SJCRH30 (cell line): ENCODE data around the gene ACOX1. TPM values are rescaled to one million over a fixed set of nuclear protein-coding genes. Genes with fewer than 3 reads are reported as not detected.

Experiments used
- DNase-seq, 2 experiments: peaks; one replicate each; pipeline ENCODE4 v3.0.0-alpha.2; 2015 to 2020
- H3K27ac ChIP-seq: fragments of 250-450 bp; sonication (Bioruptor Pico); 2 replicates; pipeline ENCODE4 v1.5.1; 2020; ENCODE audit warnings: mild to moderate bottlenecking, moderate library complexity
- H3K27me3 ChIP-seq: fragments of 250-450 bp; sonication (Bioruptor Pico); 2 replicates; pipeline ENCODE4 v1.5.1; 2020; ENCODE audit warnings: mild to moderate bottlenecking, moderate library complexity
- H3K36me3 ChIP-seq: fragments of 250-450 bp; sonication (Bioruptor Pico); 2 replicates; pipeline ENCODE4 v1.5.1; 2020; ENCODE audit warnings: mild to moderate bottlenecking, moderate library complexity
- H3K4me1 ChIP-seq: fragments of 250-450 bp; sonication (Bioruptor Pico); 2 replicates; pipeline ENCODE4 v1.5.1; 2020; ENCODE audit warnings: mild to moderate bottlenecking, moderate library complexity
- H3K4me3 ChIP-seq: fragments of 250-450 bp; sonication (Bioruptor Pico); 2 replicates; pipeline ENCODE4 v1.5.1; 2020; ENCODE audit warnings: mild to moderate bottlenecking, moderate library complexity
- H3K9me3 ChIP-seq: fragments of 250-450 bp; sonication (Bioruptor Pico); replicated peaks from 2 replicates; pipeline ENCODE4 v1.5.1; 2020; ENCODE audit warnings: mild to moderate bottlenecking, moderate library complexity
- total RNA-seq: library from RNA; depleted of rRNA; stranded (reverse); fragments of >200 nt; shearing (Covaris generic); gene quantifications from 2 replicates; pipeline ENCODE4 v1.2.3, GENCODE V29; 2014

Gene ACOX1
- total RNA-seq, 1 experiment from 2014 or later = 34.8 TPM

- H3K4me3 ChIP-seq = peak within 1 kb of the TSS; percentile 91
- H3K27me3 ChIP-seq = no peaks in the 10 kb centered on the region
- peak; percentile 99 for DNase-seq
- H3K27ac ChIP-seq = peak within 1 kb of the TSS; percentile 45
- 0 out of 2 replicates have a peak, but pooled peaks cover 5% of the 10 kb centered on the region for H3K4me1 ChIP-seq
- H3K36me3 ChIP-seq = peaks cover 13% of the 10 kb centered on the region; the same call in 1 of the 2 replicates
- H3K9me3 ChIP-seq = no peaks in the 10 kb centered on the region
These were observed 74.0 kb downstream of the ACOX1 start, which contains the start of gene MRPL38 for GRCh38 chr17:75904749-75905521. Gene MRPL38, minus strand, starts transcription at chr17:75904884. Its CDS starts 9 bp downstream, at chr17:75904875.

GRCh38 chr17:75902406-75902805, 76.6 kb downstream of the ACOX1 start:
- Histone ChIP-seq H3K9me3 (no peaks in the 10 kb centered on the region), H3K27me3 (no peaks in the 10 kb centered on the region), H3K27ac (no peak overlapping the region), H3K4me3 (no peak overlapping the region), H3K4me1 (0 out of 2 replicates have a peak, but pooled peaks cover 5% of the 10 kb centered on the region), H3K36me3 (peaks cover 35% of the 10 kb centered on the region)
- DNase-seq = no peak

DNA sequence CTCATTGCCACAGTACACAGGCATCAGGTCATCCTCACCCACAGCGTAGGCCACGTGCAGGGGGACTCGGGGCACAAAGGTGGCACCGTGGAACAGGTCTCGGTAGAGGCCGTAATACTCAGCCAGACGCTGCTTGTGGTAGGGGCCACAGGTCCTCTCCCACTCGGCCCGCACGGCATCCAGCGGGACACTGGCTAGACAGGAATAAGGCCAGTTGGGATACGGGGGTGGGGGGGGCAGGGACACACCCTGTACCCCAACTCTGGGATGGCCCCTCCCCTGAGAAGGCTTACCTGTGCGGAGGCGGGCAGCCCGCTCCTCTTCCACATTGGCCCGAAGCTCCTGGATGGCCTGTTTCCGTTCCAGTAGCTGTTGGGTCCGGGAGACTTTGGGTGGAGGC, 77.2 kb downstream of the ACOX1 start:
- Histone ChIP-seq H3K4me1 (0 out of 2 replicates have a peak, but pooled peaks cover 5% of the 10 kb centered on the region), H3K9me3 (no peaks in the 10 kb centered on the region), H3K27ac (no peak overlapping the region), H3K36me3 (peaks cover 36% of the 10 kb centered on the region), H3K27me3 (no peaks in the 10 kb centered on the region), H3K4me3 (no peak overlapping the region)
- no peak for DNase-seq

GRCh38 chr17:75900691-75901533, 78.1 kb downstream of the ACOX1 start:
- Histone ChIP-seq H3K36me3 (peaks cover 36% of the 10 kb centered on the region), H3K9me3 (no peaks in the 10 kb centered on the region), H3K4me3 (no peak overlapping the region), H3K27ac (no peak overlapping the region), H3K27me3 (no peaks in the 10 kb centered on the region), H3K4me1 (no peaks in the 10 kb centered on the region)
- DNase-seq = no peak

DNA sequence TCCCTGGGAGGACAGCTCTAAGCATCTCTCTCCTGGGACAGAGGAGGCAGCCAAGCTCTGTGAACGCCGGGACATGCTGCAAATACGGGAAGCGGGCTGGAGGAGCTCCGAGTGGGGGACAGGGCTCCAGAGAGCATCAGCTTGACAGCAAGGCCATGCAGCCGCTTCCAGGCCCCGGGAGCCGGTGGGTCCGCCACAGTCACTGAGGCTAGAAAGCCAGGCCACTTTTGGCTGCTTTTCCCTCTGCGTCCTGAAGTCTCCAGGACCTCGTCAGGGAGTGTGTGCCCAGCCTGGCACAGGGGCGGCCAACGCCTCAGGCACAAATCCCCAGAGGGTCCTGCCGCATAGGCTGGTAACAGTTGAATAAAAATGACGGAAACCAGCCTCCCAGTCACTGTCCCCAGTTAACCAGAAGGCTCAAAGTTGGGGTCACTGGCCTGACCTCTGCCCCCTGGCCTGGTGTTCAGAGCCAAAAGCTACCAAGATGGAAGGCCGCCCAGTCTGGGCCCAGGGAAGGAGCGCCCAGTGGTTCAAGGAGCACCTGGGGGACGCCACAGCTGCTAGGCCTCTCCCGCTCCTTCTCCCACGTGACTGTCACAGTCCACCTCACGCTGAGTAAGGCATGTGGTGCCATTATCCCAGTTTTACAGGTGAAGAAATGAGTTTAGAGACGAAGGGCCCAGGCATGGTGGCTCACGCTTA, 79.0 kb downstream of the ACOX1 start:
- no peaks in the 10 kb centered on the region for H3K27me3 ChIP-seq
- H3K36me3 ChIP-seq = peaks cover 36% of the 10 kb centered on the region
- no peaks in the 10 kb centered on the region for H3K9me3 ChIP-seq
- no peak overlapping the region for H3K27ac ChIP-seq
- no peak overlapping the region for H3K4me3 ChIP-seq
- no peak for DNase-seq
- no peaks in the 10 kb centered on the region for H3K4me1 ChIP-seq

DNA sequence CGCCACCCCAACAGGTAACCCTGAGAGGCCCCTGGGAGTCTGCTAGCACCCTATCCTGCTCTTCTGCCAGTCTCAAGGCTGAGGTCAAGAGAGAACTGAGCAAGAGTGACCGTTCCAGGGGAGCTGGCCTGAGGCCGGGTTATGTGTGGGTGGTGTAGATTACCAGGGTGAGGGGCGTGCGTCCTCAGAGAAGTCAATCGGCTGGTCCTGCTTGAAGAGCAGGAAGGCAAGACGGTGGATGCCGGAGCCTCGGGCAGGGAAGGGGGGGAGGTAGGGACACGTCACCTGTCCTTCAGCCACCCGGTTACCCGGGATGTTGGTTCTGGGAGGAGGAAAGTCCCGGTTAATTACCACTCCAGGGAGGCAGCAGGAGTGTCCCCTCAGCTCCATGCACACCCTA, 79.6 kb downstream of the ACOX1 start:
- peaks cover 36% of the 10 kb centered on the region for H3K36me3 ChIP-seq
- H3K4me3 ChIP-seq = no peak overlapping the region
- H3K27ac ChIP-seq = no peak overlapping the region
- H3K27me3 ChIP-seq = no peaks in the 10 kb centered on the region
- H3K4me1 ChIP-seq = no peaks in the 10 kb centered on the region
- DNase-seq = no peak
- H3K9me3 ChIP-seq = no peaks in the 10 kb centered on the region

- no peaks in the 10 kb centered on the region for H3K27me3 ChIP-seq
- no peak overlapping the region for H3K27ac ChIP-seq
- no peak overlapping the region for H3K4me3 ChIP-seq
- H3K9me3 ChIP-seq = no peaks in the 10 kb centered on the region
- H3K36me3 ChIP-seq = peaks cover 36% of the 10 kb centered on the region
- DNase-seq = no peak
- H3K4me1 ChIP-seq = no peaks in the 10 kb centered on the region
These were observed 80.2 kb downstream of the ACOX1 start for GRCh38 chr17:75898791-75899190.

GRCh38 chr17:75898065-75898464, 80.9 kb downstream of the ACOX1 start:
- H3K36me3 ChIP-seq = peaks cover 36% of the 10 kb centered on the region
- no peak overlapping the region for H3K27ac ChIP-seq
- DNase-seq = no peak
- H3K4me3 ChIP-seq = no peak overlapping the region
- no peaks in the 10 kb centered on the region for H3K9me3 ChIP-seq
- H3K4me1 ChIP-seq = no peaks in the 10 kb centered on the region
- H3K27me3 ChIP-seq = no peaks in the 10 kb centered on the region

DNA sequence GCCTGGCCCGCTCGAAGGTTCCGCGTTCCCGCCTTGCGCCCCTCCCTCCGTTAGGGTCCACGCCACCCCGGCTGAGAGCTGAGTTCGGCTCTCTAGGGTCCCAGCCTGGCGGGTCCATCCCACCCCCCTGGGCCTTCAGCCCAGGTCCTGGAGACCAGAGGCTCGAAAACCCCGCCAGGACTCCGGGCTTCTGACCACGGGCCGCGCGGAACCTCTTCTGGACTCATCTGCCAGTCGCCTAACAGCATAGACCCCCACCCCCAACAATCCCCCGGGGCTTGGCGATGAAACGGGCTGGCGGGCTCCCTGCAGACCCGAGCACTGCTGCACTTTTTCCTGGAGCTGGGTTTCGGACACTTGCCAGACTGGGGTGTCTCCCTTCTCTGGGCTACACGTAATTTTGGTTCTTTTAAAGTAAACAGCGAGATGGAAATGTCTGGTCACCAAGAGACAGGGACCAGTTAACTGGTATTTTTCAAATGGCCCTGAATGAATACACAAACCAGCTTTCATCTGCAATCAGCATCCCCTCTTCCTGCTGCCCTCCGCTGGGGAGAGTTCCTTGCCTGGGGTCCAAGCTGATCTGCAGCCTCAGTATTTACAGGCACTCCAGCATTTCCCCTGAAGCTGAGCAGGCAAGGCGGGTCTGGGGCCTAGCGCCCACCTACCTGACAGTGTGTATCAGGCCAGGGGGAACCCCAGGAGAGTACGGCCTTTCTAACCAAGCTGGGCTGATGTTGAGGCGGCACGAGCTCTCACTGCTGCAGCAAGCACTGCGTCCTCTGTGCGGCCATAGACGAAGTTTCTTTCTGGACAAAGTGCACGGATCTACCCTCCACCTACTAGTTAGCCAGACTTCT, 81.6 kb downstream of the ACOX1 start:
- Histone ChIP-seq H3K36me3 (peaks cover 36% of the 10 kb centered on the region), H3K4me3 (peak overlapping the region; percentile 67), H3K27ac (no peak overlapping the region; the same call in 1 of the 2 replicates), H3K4me1 (no peaks in the 10 kb centered on the region; the same call in 1 of the 2 replicates), H3K9me3 (no peaks in the 10 kb centered on the region), H3K27me3 (no peaks in the 10 kb centered on the region)
- no peak for DNase-seq

- H3K36me3 ChIP-seq = peaks cover 34% of the 10 kb centered on the region
- peaks cover 3% of the 10 kb centered on the region; the same call in 1 of the 2 replicates for H3K4me1 ChIP-seq
- peak; percentile 85 for DNase-seq
- no peaks in the 10 kb centered on the region for H3K9me3 ChIP-seq
- H3K27ac ChIP-seq = peak within 1 kb of the TSS; percentile 52
- no peaks in the 10 kb centered on the region for H3K27me3 ChIP-seq
- peak within 1 kb of the TSS; percentile 67 for H3K4me3 ChIP-seq
These were observed 82.4 kb downstream of the ACOX1 start, which contains the start of gene TRIM65 for GRCh38 chr17:75896415-75897159. Gene TRIM65, minus strand, starts transcription at chr17:75896951. Its CDS starts 14 bp downstream, at chr17:75896937.

DNA sequence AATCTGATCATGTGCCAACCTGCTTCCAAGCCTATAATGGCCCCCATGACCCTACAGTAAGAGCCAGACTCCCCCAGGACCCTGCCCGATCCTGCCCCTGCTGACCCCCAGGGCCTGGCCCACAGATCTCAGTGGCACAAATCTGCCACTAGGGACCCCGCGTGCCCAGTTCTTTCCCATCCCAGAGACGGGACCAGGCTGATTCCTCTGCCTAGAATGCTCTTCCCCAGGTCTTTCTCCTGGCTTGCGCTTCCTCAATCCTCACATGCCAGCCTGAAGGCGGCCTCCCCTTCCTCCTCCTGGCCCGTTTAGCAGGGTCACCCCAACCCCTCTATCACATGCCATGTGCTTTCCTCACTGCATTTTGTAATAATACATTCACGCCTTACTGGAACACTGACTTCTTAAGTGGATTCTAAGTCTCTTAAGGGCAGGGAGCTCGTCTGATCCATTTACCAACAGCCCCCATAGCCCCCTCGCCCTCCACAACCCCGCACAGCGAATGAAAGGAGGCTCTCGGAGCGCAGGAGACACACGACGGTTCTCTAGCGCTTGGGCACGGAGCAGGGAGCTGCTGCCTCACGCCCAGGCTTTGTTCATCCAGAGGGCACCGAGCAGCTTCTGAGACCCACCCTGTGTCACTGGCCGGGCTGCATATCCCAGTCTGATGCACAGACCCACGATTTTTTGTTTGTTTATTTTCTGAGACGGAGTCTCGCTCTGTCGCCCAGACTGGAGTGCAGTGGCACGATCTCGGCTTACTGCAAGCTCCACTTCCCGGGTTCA, 83.4 kb downstream of the ACOX1 start:
- H3K9me3 ChIP-seq = no peaks in the 10 kb centered on the region
- DNase-seq = peak in 1 of 2 experiments; percentile 27
- peak overlapping the region; percentile 67 for H3K4me3 ChIP-seq
- peaks cover 28% of the 10 kb centered on the region for H3K36me3 ChIP-seq
- peak overlapping the region; percentile 52 for H3K27ac ChIP-seq
- 0 out of 2 replicates have a peak, but pooled peaks cover 2% of the 10 kb centered on the region for H3K27me3 ChIP-seq
- peaks cover 3% of the 10 kb centered on the region; the same call in 1 of the 2 replicates for H3K4me1 ChIP-seq

DNA sequence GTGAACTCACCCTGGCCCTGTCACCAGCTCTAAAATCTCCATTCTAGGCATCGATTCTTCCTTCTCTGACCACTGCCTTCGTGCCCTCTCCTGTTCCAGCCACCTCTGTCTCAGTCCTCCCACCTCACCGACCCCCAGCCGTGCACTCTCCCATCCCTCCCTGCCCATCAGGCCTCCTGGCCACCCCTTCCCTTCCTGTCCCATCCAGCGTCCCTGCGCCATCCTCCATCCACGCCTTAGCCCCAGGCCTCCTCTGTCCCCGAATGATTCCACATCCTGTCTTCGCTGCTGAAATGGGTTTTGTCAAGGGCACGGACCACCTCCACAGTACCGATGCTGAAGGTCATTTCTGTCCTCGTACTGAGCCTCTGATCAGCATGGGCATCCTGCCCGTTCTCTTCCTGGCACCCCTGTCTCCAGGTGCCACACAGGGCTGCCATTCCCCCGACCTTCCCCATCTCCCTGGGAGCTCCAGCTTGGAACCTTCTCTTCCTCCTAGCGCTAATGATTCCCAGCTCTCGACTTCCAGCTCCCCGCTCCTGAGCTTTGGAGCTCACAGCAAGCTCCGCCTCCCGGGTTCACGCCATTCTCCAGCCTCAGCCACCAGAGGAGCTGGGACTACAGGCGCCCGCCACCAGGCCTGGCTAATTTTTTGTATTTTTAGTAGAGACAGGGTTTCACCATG, 84.8 kb downstream of the ACOX1 start:
- H3K9me3 ChIP-seq = no peaks in the 10 kb centered on the region

More for the DNA sequence above, 84.8 kb downstream of the ACOX1 start:
- H3K27me3 ChIP-seq = 0 out of 2 replicates have a peak, but pooled peaks cover 5% of the 10 kb centered on the region
- DNase-seq = peak in 1 of 2 experiments; percentile 7
- H3K4me1 ChIP-seq = peaks cover 3% of the 10 kb centered on the region; the same call in 1 of the 2 replicates
- H3K36me3 ChIP-seq = peaks cover 17% of the 10 kb centered on the region
- no peak overlapping the region for H3K4me3 ChIP-seq
- H3K27ac ChIP-seq = no peak overlapping the region
